H1 (cell line): ENCODE measurements around the gene SNX32. TPM values are rescaled to one million over a fixed set of nuclear protein-coding genes. Genes with fewer than 3 reads are reported as not detected.
A peak's percentile ranks its signal among the peaks of the same experiment; 100 is the strongest.

Experiments
- CTCF ChIA-PET: fragments of 300-600 bp; sonication (Branson Sonifier 250); formaldehyde crosslinking; loops from one replicate; lab custom pipeline; 2021; ENCODE audit not compliant: partially characterized antibody; lab: Charles Lee
- POLR2A ChIA-PET: fragments of 300-600 bp; sonication (Branson Sonifier 250); formaldehyde crosslinking; loops from one replicate; lab custom pipeline; 2021; ENCODE audit warnings: inconsistent platforms; ENCODE audit not compliant: partially characterized antibody; lab: Charles Lee
- DNase-seq, 2 experiments: peaks; one replicate each; pipeline versions ENCODE4 v3.0.0 to v3.0.0-alpha.2; 2010 to 2022; ENCODE audit warnings: low spot score in 2 of 2, low read depth in 1 of 2, mixed read lengths in 1 of 2
- FAIRE-seq: peaks from 2 replicates; lab custom pipeline; 2011; peaks lifted over from hg19 to GRCh38; lab: Jason Lieb, UNC
- H2AFZ ChIP-seq: 2 replicates; pipeline ENCODE4 v1.8.1; 2012; ENCODE audit warnings: low read length, inconsistent platforms
- H2AK5ac ChIP-seq: 2 replicates; pipeline ENCODE4 v1.6.1; 2013; ENCODE audit warnings: low read depth, low read length
- H2BK120ac ChIP-seq: replicated peaks from 2 replicates; pipeline ENCODE3; 2013; ENCODE audit warnings: low read depth, low read length, inconsistent platforms
- H2BK12ac ChIP-seq: 2 replicates; pipeline ENCODE4 v1.6.1; 2013; ENCODE audit warnings: low read depth, low read length
- H2BK15ac ChIP-seq: 2 replicates; pipeline ENCODE4 v1.6.1; 2013; ENCODE audit warnings: low read length
- H2BK20ac ChIP-seq: 2 replicates; pipeline ENCODE4 v1.6.1; 2013; ENCODE audit warnings: low read length
- H2BK5ac ChIP-seq: 2 replicates; pipeline ENCODE4 v1.6.1; 2013; ENCODE audit warnings: low read depth, low read length
- H3K14ac ChIP-seq: 2 replicates; pipeline ENCODE4 v1.6.1; 2013; ENCODE audit warnings: inconsistent platforms; ENCODE audit not compliant: insufficient read length
- H3K18ac ChIP-seq: 2 replicates; pipeline ENCODE4 v1.6.1; 2013; ENCODE audit warnings: low read length; ENCODE audit errors: extremely low read depth
- H3K23ac ChIP-seq: 2 replicates; pipeline ENCODE4 v1.6.1; 2013; ENCODE audit warnings: inconsistent platforms; ENCODE audit not compliant: insufficient read length
- H3K23me2 ChIP-seq: 2 replicates; pipeline ENCODE4 v1.6.1; 2013; ENCODE audit warnings: low read depth, low read length
- H3K27ac ChIP-seq: 2 replicates; pipeline ENCODE4 v1.6.1; 2011; ENCODE audit warnings: low read depth, low read length, inconsistent platforms
- H3K27me3 ChIP-seq, 4 experiments: replicated peaks in 1 of 4; 1 replicate in 1 of 4; 2 replicates in 3 of 4; pipeline versions ENCODE4 v1.6.1 to v1.8.1; 2011 to 2013; ENCODE audit warnings: low read length in 3 of 4, mild to moderate bottlenecking in 3 of 4, inconsistent platforms in 2 of 4, mixed read lengths in 2 of 4, moderate library complexity in 1 of 4; ENCODE audit not compliant: control insufficient read depth in 3 of 4, insufficient read depth in 3 of 4; ENCODE audit errors: extremely low read depth in 1 of 4
- H3K36me3 ChIP-seq, 4 experiments: 2 replicates each; pipeline versions ENCODE4 v1.6.1 to v1.8.1; 2011 to 2013; ENCODE audit warnings: mild to moderate bottlenecking in 4 of 4, low read length in 3 of 4, moderate library complexity in 2 of 4, control low read depth in 1 of 4, inconsistent platforms in 1 of 4; ENCODE audit not compliant: insufficient read depth in 4 of 4, control insufficient read depth in 2 of 4
- H3K4ac ChIP-seq: replicated peaks from 2 replicates; pipeline ENCODE3; 2013; ENCODE audit warnings: low read length, low read depth, mixed read lengths, inconsistent platforms; ENCODE audit not compliant: insufficient read length
- H3K4me1 ChIP-seq, 4 experiments: replicated peaks in 1 of 4; 1 replicate in 1 of 4; 2 replicates in 3 of 4; pipeline versions ENCODE4 v1.6.1 to v1.8.1; 2011 to 2013; ENCODE audit warnings: low read length in 3 of 4, inconsistent platforms in 2 of 4, mixed read lengths in 1 of 4; ENCODE audit not compliant: insufficient read depth in 4 of 4, control insufficient read depth in 3 of 4
- H3K4me2 ChIP-seq, 2 experiments: 2 replicates each; pipeline versions ENCODE4 v1.6.1 to v1.8.1; 2011 to 2013; ENCODE audit warnings: low read depth in 2 of 2, low read length in 2 of 2, control low read depth in 1 of 2, inconsistent platforms in 1 of 2, mild to moderate bottlenecking in 1 of 2; ENCODE audit not compliant: insufficient read depth in 1 of 2
- H3K4me3 ChIP-seq, 4 experiments: fragments of 200-600, 300-600 bp in 1 of 4; sonication (generic), shearing (Covaris generic), sonication (Bioruptor Twin) in 1 of 4; 2 replicates each; pipeline versions ENCODE4 v1.5.1 to v1.8.1; 2011 to 2016; ENCODE audit warnings: low read length in 4 of 4, low read depth in 3 of 4, control low read depth in 2 of 4, inconsistent platforms in 2 of 4, mild to moderate bottlenecking in 2 of 4, mixed read lengths in 1 of 4, moderate library complexity in 1 of 4; ENCODE audit not compliant: insufficient read depth in 2 of 4; ENCODE audit errors: extremely low read depth in 1 of 4
- H3K56ac ChIP-seq: replicated peaks from 2 replicates; pipeline ENCODE3; 2013; ENCODE audit warnings: low read depth, mild to moderate bottlenecking, mixed read lengths, low read length, inconsistent platforms; ENCODE audit not compliant: insufficient read length
- H3K79me1 ChIP-seq: 2 replicates; pipeline ENCODE4 v1.6.1; 2013; ENCODE audit warnings: low read depth, low read length, control low read depth
- H3K79me2 ChIP-seq, 2 experiments: 2 replicates each; pipeline versions ENCODE4 v1.6.1 to v1.8.1; 2012 to 2013; ENCODE audit warnings: low read length in 2 of 2, mild to moderate bottlenecking in 2 of 2, inconsistent platforms in 1 of 2; ENCODE audit not compliant: insufficient read depth in 2 of 2, control insufficient read depth in 1 of 2
- H3K9ac ChIP-seq, 4 experiments: replicated peaks in 1 of 4; 1 replicate in 1 of 4; 2 replicates in 3 of 4; pipeline versions ENCODE4 v1.6.1 to v1.8.1; 2011 to 2013; ENCODE audit warnings: low read depth in 3 of 4, low read length in 3 of 4, control low read depth in 2 of 4, mild to moderate bottlenecking in 2 of 4, moderate library complexity in 2 of 4, inconsistent platforms in 1 of 4; ENCODE audit errors: extremely low read depth in 1 of 4
- H3K9me3 ChIP-seq, 2 experiments: 2 replicates each; pipeline versions ENCODE4 v1.6.1 to v1.8.1; 2012 to 2013; ENCODE audit warnings: mild to moderate bottlenecking in 2 of 2, moderate library complexity in 2 of 2, control low read depth in 1 of 2, inconsistent platforms in 1 of 2, low read depth in 1 of 2, low read length in 1 of 2, mixed read lengths in 1 of 2; ENCODE audit not compliant: insufficient read depth in 2 of 2
- H4K20me1 ChIP-seq, 2 experiments: replicated peaks in 1 of 2; 2 replicates each; pipeline versions ENCODE3 to v1.8.1; 2011 to 2013; ENCODE audit warnings: inconsistent platforms in 2 of 2, low read length in 2 of 2, mild to moderate bottlenecking in 1 of 2; ENCODE audit not compliant: insufficient read depth in 2 of 2, control insufficient read depth in 1 of 2
- H4K5ac ChIP-seq: 2 replicates; pipeline ENCODE4 v1.6.1; 2013; ENCODE audit warnings: low read length, low read depth, mixed read lengths, inconsistent platforms; ENCODE audit not compliant: insufficient read length
- H4K8ac ChIP-seq: 2 replicates; pipeline ENCODE4 v1.8.0; 2013; ENCODE audit warnings: mild to moderate bottlenecking, moderate library complexity, low read length, inconsistent platforms; ENCODE audit not compliant: insufficient read depth; ENCODE audit errors: extremely low read depth
- H4K91ac ChIP-seq: replicated peaks from 2 replicates; pipeline ENCODE3; 2013; ENCODE audit warnings: low read length, mixed read lengths, inconsistent platforms; ENCODE audit not compliant: insufficient read length
- PHF8 ChIP-seq: fragments of 200-600 bp; sonication (generic); conservative IDR thresholded peaks from 2 replicates; pipeline ENCODE4 v1.7.1; 2012; ENCODE audit warnings: low read depth, mild to moderate bottlenecking, inconsistent platforms, low read length, moderate library complexity
- POLR2A ChIP-seq, 2 experiments: IDR thresholded peaks; 1 replicate in 1 of 2; 2 replicates in 1 of 2; pipeline ENCODE4 v1.6.1; 2011; ENCODE audit warnings: low read depth in 2 of 2, low read length in 2 of 2, mild to moderate bottlenecking in 2 of 2; ENCODE audit errors: control extremely low read depth in 1 of 2
- SAP30 ChIP-seq: fragments of 300-600 bp; sonication (generic); IDR thresholded peaks from 2 replicates; pipeline ENCODE4 v1.7.1; 2012; ENCODE audit warnings: low read length, moderate library complexity, mild to moderate bottlenecking, inconsistent platforms; ENCODE audit not compliant: insufficient read depth, insufficient replicate concordance
- SIX5 ChIP-seq: IDR thresholded peaks from 2 replicates; pipeline ENCODE4 v1.6.1; 2011; ENCODE audit warnings: mild to moderate bottlenecking, low read depth, low read length
- WGBS, 2 experiments: shearing (Covaris generic) in 1 of 2; methylation state at CpG; one replicate each; pipeline versions ENCODE4 v1.1.6 to v1.1.7; 2013 to 2015; ENCODE audit warnings: low lambda C conversion rate in 2 of 2, mixed read lengths in 2 of 2, inconsistent platforms in 1 of 2, low coverage in 1 of 2, missing lambda C conversion rate in 1 of 2; ENCODE audit not compliant: insufficient replicate concordance in 2 of 2, insufficient coverage in 1 of 2, insufficient read length in 1 of 2; ENCODE audit errors: extremely low coverage in 1 of 2, missing lambda C conversion rate in 1 of 2; 5-methylcytosine and 5-hydroxymethylcytosine counted together
- polyA plus RNA-seq, 7 experiments: library from polyadenylated mRNA; depleted of rRNA in 3 of 7; stranded (reverse) in 5 of 7; unstranded in 2 of 7; fragments of >200 nt in 5 of 7; fragments of 200-250 nt in 2 of 7; gene quantifications; 1 replicate in 5 of 7; 2 replicates in 1 of 7; 4 replicates in 1 of 7; pipeline versions ENCODE4 v1.2.1 to v1.2.3, GENCODE V29; 2011 to 2013; ENCODE audit warnings: missing spikeins in 2 of 7, mixed read lengths in 2 of 7
- total RNA-seq: library from RNA; stranded (reverse); fragmentation: NEBNext Ultra II Directional; extraction: Animal tissue kit (Norgen Biotek cat#: 25700); gene quantifications from 2 replicates; pipeline ENCODE4 v1.2.1, GENCODE V29; 2021

SNX32 gene
- total and polyA plus RNA-seq, 2 of the 8 experiments (the other 6 are each of a cell fraction or from before 2014, with no cell fraction given) = 0.76 to 2.2 TPM

DNA sequence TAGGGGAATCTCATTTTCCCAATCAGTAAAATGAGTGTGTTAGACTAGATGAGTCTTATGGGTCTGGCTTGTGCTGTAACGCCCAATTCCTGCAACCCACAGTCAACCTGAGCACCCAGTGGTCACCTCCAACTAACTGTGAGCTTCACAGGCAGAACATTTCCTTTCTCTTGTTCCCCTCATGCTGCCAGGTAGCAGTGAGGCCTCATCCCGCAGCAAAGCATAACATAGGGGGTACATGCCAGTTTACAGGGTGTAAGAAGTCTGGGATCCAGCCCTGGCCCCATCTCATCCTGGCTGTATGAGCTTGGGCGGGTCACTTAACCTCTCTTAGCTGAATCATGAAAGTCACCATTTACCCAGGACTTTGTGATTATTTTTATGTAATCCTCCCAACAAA, 35.1 kb downstream of the SNX32 start:
- Histone ChIP-seq H2BK5ac (no peak overlapping the region), H3K4ac (no peak overlapping the region), H3K27ac (no peak overlapping the region), H3K56ac (no peak overlapping the region), H3K9me3 (no peaks in the 10 kb centered on the region), H3K9ac (no peak overlapping the region), H3K23me2 (peaks cover 9% of the 10 kb centered on the region; the same call in 1 of the 2 replicates), H3K4me1 (peaks cover 0 to 10% (median 3%) of the 10 kb centered on the region in 4 experiments; a peak in 5 of 7 replicates), H2BK120ac (no peak overlapping the region), H4K91ac (no peak overlapping the region), H2BK12ac (no peak overlapping the region), H3K4me3 (no peak overlapping the region), H3K36me3 (peaks cover 0 to 14% (median 9%) of the 10 kb centered on the region in 4 experiments), H3K4me2 (no peak overlapping the region; a peak in 1 of 4 replicates), H3K23ac (no peak overlapping the region), H4K5ac (no peak overlapping the region), H3K79me1 (no peaks in the 10 kb centered on the region; the same call in 1 of the 2 replicates), H2AK5ac (no peak overlapping the region), H4K8ac (no peak overlapping the region), H3K18ac (no peak overlapping the region), H3K27me3 (peaks cover 0 to 32% (median 15%) of the 10 kb centered on the region in 4 experiments; a peak in 4 of 7 replicates), H4K20me1 (peaks cover 0 to 2% of the 10 kb centered on the region in 2 experiments), H3K79me2 (no peaks in the 10 kb centered on the region), H2BK15ac (no peak overlapping the region), H3K14ac (no peak overlapping the region), H2AFZ (no peak overlapping the region), H2BK20ac (no peak overlapping the region)
- ChIA-PET POLR2A (interaction anchor here (1.2 to 39.7 kb wide), 6 partner anchors 6 to 139 kb away, joined by 4 to 1071 read pairs (median 6); partner anchors contain the start of genes BANF1, CCDC85B, CFL1 and CTSW), CTCF (interaction anchor here (0.7 to 8.9 kb wide), 9 partner anchors 9 to 143 kb away, joined by 3 to 210 read pairs (median 5); partner anchors contain the start of genes CCDC85B, CFL1, CST6 and CTSW)
- DNase-seq = no peak
- WGBS, 2 experiments = 79% methylated on average over 3 of the region's 3 CpGs; no CpG with 5 or more reads in 1 of the 2 experiments
- no peak for FAIRE-seq
- TF ChIP-seq SIX5 (no peak), PHF8 (no peak), POLR2A (IDR thresholded peaks at IDR 0.05; ENCODE audit: control extremely low read depth in 1 of 2, low read depth in 2 of 2, low read length in 2 of 2) (peak in 1 of 2 experiments; percentile 9; a peak in 1 of 3 replicates), SAP30 (no peak)
